Activated gamma-delta T cell treated with anti-CD3 and anti-CD28 coated beads, Interleukin-2, amount 50 U/mL, for 16 hours (primary cell): ENCODE results near the gene ALKBH7.
"Not testable (repeated sequence)": the region's sequence is repeated elsewhere in the genome, so short reads cannot be mapped to it uniquely, and the experiment has no call there.

Source experiments
- DNase-seq: peaks from one replicate; pipeline ENCODE4 v3.0.0-alpha.2; 2020; ENCODE audit warnings: low read depth

Gene ALKBH7

GRCh38 chr19:6400062-6400944 is 27.7 kb downstream of the ALKBH7 start:
- not testable (repeated sequence) for DNase-seq

- DNase-seq: no peak
Measured at GRCh38 chr19:6402058-6402457, 29.5 kb downstream of the ALKBH7 start.

- DNase-seq: no peak
Measured at GRCh38 chr19:6402837-6403608, 30.4 kb downstream of the ALKBH7 start.

GRCh38 chr19:6406401-6406800 is 33.8 kb downstream of the ALKBH7 start:
- DNase-seq: no peak

- DNase-seq: no peak
Measured at GRCh38 chr19:6409346-6409745, 36.8 kb downstream of the ALKBH7 start.

GRCh38 chr19:6412061-6412446 is 39.5 kb downstream of the ALKBH7 start:
- DNase-seq: no peak

GRCh38 chr19:6412447-6413091 is 40.0 kb downstream of the ALKBH7 start:
- DNase-seq: no peak

GRCh38 chr19:6413291-6413690 is 40.7 kb downstream of the ALKBH7 start:
- no peak for DNase-seq

- no peak for DNase-seq
Measured at GRCh38 chr19:6413721-6414643, 41.4 kb downstream of the ALKBH7 start.

- no peak for DNase-seq
Measured at GRCh38 chr19:6414793-6415590, 42.4 kb downstream of the ALKBH7 start.

- no peak for DNase-seq
Measured at GRCh38 chr19:6415591-6416190, 43.1 kb downstream of the ALKBH7 start.

- no peak for DNase-seq
Measured at GRCh38 chr19:6416658-6417405, 44.2 kb downstream of the ALKBH7 start.

- DNase-seq: no peak
Measured at GRCh38 chr19:6417713-6418561, 45.3 kb downstream of the ALKBH7 start.

GRCh38 chr19:6418562-6418932 is 46.0 kb downstream of the ALKBH7 start:
- no peak for DNase-seq

GRCh38 chr19:6421075-6422014 is 48.8 kb downstream of the ALKBH7 start:
- DNase-seq: no peak

GRCh38 chr19:6423499-6424194 is 51.1 kb downstream of the ALKBH7 start:
- DNase-seq: no peak
